Measurements from ENCODE around the gene KLHL8.

DNA sequence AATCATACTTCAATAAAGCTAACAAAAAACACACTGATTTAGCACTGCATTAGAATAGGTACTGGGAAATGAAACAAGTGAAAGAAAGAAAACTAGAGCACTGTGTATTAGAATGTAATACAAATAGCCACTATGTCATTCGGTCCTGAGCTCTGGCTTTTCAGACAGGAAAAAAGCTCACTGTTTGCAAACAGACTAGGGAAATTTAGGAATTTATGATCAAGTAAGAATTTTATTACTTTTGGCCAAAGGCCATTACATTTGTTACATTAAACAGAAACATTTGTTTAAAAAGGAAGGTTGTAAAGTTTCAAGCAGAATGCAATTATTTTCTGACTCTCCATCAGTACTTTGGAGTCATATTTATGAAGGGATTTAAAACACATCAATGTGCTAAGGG lies 68.7 kb downstream of the KLHL8 start:
- TF ChIP-seq, protein P1, sequence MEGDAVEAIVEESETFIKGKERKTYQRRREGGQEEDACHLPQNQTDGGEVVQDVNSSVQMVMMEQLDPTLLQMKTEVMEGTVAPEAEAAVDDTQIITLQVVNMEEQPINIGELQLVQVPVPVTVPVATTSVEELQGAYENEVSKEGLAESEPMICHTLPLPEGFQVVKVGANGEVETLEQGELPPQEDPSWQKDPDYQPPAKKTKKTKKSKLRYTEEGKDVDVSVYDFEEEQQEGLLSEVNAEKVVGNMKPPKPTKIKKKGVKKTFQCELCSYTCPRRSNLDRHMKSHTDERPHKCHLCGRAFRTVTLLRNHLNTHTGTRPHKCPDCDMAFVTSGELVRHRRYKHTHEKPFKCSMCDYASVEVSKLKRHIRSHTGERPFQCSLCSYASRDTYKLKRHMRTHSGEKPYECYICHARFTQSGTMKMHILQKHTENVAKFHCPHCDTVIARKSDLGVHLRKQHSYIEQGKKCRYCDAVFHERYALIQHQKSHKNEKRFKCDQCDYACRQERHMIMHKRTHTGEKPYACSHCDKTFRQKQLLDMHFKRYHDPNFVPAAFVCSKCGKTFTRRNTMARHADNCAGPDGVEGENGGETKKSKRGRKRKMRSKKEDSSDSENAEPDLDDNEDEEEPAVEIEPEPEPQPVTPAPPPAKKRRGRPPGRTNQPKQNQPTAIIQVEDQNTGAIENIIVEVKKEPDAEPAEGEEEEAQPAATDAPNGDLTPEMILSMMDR (conservative IDR thresholded peaks at IDR 0.05; ENCODE audit: low read depth, low read length) = no peak
- TF ChIP-seq EZH2 (IDR thresholded peaks at IDR 0.05; ENCODE audit: borderline replicate concordance, low read depth, low read length, poor library complexity, severe bottlenecking) = no peak
